Measurements from ENCODE around the gene PITHD1.
A peak's percentile ranks its signal among the peaks of the same experiment; 100 is the strongest.
"Not testable (repeated sequence)": the region's sequence is repeated elsewhere in the genome, so short reads cannot be mapped to it uniquely, and the experiment has no call there.

The PITHD1 gene

GRCh38 chr1:23772854-23773242 is 5.4 kb upstream of the PITHD1 start:
- no peak for DNase-seq (ENCODE audit: low read depth in 2 of 3, low spot score in 2 of 3)

DNA sequence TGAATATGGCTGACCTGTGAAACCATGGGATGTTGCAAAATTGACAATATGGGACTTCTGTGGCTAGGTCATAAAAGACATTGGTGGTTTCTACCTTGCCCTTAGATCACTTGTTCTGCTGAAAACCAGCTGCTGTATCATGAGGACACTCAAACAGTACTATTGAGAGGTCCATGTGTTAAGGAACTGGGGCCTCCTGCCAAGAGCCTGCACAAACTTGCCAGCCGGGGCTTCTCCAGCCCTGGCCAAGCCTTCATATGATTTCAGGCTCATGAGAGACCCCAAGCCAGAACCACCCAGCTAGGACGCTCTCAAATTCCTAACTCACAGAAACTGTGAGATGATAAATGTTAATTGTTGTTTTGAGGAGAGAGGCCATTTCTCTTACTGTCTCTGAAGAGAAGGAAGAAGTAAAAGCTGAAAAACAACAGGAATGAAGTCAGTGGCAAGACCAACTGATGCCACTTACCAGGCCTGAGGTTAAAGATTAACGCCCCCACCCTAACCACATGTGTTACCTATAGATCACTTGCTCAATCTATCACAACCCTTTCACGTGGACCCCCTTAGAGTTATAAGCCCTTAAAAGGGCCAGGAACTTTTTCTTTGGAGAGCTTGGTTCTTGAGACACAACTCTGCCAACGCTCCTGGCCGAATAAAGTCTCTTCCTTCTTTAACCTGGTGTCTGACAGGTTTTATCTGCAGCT is 3.9 kb upstream of the PITHD1 start:
- no peak for DNase-seq (ENCODE audit: low read depth in 2 of 3, low spot score in 2 of 3)

DNA sequence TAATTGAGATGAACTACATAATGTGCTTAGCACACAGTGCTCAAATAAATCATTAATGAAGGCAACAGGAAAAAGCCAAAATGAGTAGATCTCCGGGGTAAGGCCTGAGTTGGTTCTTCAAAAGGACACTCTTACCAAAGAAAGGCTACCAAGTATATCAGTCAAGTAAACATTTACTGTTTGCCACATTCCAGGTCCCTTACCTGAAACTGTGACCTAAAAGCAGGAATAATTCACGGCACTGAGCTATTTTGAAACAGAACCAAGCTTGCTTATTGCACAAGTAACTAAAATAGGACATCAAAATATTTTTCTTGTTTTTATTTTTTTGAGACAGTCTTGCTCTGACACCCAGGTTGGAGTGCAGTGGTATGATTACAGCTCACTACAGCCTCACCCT is 2.0 kb upstream of the PITHD1 start:
- no peak for DNase-seq (ENCODE audit: low read depth in 2 of 3, low spot score in 2 of 3)

GRCh38 chr1:23779826-23780371 is 1.7 kb downstream of the PITHD1 start:
- DNase-seq (ENCODE audit: low read depth in 2 of 3, low spot score in 2 of 3): no peak

DNA sequence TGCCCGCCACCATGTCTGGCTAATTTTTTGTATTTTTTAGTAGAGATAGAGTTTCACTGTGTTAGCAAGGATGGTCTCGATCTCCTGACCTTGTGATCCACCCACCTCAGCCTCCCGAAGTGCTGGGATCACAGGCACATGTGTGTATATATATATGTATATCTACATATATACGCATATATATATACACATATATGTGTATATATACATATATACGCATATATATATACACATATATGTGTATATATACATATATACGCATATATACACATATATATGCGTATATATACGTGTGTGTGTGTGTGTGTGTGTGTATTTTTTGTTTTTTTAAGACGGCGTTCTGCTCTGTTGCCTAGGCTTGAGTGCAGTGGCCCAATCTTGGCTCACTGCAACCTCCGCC is 4.9 kb downstream of the PITHD1 start:
- DNase-seq (ENCODE audit: low read depth in 2 of 3, low spot score in 2 of 3): not testable (repeated sequence)

DNA sequence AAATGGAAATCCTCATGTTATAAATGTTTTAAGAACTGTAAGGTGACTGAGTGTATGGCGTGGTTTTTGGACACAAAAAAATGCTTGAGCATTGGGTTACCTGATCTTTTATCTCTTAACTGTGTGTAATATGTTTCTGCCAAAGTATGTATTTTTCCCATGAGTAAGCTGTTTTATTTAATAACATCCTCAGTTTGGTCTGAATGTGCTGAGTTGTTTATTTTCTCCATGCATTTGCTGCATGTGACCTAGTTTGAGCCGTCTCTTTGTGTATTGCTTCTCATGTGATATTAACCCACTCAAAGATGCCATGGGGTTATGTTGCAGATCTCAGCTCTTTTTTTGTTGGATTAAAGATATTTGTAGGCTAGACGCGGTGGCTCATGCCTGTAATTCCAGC is 6.6 kb downstream of the PITHD1 start:
- no peak for DNase-seq (ENCODE audit: low read depth in 2 of 3, low spot score in 2 of 3)

- DNase-seq (ENCODE audit: low read depth in 2 of 3, low spot score in 2 of 3): no peak
Observed at GRCh38 chr1:23787701-23788100, 9.5 kb downstream of the PITHD1 start.

DNA sequence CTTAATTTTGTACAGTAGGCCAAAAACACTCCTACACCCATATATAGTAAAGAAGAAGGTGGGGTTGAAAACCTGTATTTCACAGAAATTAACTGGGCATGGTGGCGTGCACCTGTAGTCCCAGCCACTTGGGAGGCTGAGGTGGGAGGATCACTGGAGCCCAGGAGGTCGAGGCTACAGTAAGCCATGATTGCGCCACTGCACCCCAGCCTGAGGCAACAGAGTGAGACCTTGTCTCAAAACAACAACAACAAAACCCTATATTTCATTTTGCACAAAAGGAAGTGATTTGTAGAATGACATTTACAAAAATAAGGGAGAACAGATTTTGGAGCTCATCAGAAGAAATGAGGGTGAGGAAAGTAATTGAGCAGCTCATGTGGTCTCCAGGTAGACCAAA is 10.5 kb downstream of the PITHD1 start:
- no peak for DNase-seq (ENCODE audit: low read depth in 2 of 3, low spot score in 2 of 3)

GRCh38 chr1:23790696-23791515 is 12.7 kb downstream of the PITHD1 start, which contains the start of gene LYPLA2:
LYPLA2 (plus strand) TSS chr1:23791145; CDS start chr1:23792683, 1,538 bp downstream.
- peak; percentile 73 to 78 (median 73) for DNase-seq (ENCODE audit: low read depth in 2 of 3, low spot score in 2 of 3)

DNA sequence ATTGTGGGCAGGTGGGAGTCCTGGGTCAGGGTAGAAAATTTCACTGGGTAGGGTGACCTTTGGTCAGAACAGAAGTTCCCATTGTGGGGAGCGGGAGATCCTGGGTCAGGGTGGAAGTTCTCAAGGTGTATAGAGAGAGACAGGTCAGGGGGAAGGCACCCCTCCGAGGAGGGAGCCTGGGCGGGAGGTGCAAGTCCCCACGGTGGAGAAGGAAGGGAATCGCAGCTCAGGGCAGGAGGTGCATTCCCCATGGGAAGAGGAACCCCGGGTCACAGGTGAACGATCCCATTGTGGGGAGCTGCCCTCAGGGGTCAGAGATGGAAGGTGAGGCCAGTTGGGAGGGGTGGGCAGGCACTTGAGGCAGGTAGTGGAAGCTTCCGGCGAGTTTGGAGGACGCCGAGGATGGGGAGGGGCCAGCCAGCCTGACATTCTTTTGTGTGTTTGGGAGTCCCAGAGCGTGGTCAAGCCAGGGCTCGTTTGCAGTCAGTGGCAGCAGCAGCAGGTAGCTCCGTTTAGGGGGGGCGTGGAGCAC is 13.4 kb downstream of the PITHD1 start:
- DNase-seq (ENCODE audit: low read depth in 2 of 3, low spot score in 2 of 3): no peak

GRCh38 chr1:23792151-23792945 is 14.1 kb downstream of the PITHD1 start:
- no peak for DNase-seq (ENCODE audit: low read depth in 2 of 3, low spot score in 2 of 3)

- DNase-seq (ENCODE audit: low read depth in 2 of 3, low spot score in 2 of 3): no peak
Observed at GRCh38 chr1:23793018-23793781, 15.0 kb downstream of the PITHD1 start.

DNA sequence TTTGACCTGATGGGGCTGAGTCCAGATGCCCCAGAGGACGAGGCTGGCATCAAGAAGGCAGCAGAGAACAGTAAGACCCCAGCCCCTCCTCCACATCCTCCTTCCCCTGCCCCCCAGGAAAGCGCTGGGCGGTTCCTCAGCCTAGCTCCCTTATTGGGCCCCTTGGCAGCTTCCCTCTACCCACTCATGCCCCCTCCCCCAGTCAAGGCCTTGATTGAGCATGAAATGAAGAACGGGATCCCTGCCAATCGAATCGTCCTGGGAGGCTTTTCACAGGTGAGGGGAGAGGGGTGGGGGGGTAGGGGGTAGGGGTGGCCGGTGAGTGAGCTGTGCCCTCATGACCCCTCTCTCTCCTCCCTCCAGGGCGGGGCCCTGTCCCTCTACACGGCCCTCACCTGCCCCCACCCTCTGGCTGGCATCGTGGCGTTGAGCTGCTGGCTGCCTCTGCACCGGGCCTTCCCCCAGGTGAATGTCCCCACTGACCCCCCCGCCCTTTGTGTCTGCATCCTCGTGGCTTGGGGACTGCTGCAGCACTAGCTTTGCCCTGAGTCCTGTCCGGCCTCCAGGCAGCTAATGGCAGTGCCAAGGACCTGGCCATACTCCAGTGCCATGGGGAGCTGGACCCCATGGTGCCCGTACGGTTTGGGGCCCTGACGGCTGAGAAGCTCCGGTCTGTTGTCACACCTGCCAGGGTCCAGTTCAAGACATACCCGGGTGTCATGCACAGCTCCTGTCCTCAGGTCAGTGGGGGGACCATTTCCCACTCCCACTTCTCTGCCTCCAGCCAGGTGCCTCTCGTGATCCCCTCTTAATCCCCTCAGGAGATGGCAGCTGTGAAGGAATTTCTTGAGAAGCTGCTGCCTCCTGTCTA is 15.9 kb downstream of the PITHD1 start:
- no peak for DNase-seq (ENCODE audit: low read depth in 2 of 3, low spot score in 2 of 3)

GRCh38 chr1:23794732-23795182 is 16.5 kb downstream of the PITHD1 start:
- DNase-seq (ENCODE audit: low read depth in 2 of 3, low spot score in 2 of 3): not testable (repeated sequence)

DNA sequence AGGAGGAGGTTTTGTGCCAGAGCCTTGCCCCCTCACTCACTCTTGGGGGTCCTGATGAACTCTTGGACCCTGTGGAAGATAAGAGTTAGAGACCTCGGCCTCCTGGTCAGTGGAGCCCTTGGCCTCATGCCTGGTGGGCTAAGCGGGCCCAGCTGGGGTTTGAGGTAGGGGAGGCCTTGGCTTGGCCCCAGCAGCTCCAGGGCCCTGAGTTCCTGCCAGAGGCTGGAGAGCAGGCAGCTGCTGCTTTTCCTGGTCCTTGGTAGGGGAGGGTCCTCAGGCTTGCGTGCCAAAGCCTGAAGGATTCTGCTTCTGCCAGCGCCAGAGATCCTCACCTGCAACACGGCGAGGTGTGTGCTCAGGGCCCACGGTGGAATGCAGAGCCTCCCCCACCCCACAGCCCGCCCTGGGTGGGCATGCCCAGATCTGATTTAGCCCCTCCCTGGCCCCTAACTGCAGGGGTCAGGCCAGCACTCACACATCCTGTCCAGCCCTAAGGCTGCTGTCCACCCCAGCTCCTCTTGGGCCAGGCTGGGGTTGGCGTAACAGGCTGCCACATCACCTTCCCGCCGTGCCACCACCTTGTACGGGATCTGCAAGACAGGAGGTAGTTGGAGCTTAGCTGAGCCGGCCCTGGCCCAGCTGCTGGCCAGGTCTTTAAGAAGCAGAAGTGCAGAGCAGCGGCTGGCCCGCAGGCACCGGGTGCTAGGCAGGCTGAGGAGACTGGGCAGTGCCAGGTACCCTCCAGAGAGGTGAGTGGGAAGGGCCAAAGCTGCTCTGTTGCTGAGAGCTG is 17.7 kb downstream of the PITHD1 start:
- DNase-seq (ENCODE audit: low read depth in 2 of 3, low spot score in 2 of 3): no peak

DNA sequence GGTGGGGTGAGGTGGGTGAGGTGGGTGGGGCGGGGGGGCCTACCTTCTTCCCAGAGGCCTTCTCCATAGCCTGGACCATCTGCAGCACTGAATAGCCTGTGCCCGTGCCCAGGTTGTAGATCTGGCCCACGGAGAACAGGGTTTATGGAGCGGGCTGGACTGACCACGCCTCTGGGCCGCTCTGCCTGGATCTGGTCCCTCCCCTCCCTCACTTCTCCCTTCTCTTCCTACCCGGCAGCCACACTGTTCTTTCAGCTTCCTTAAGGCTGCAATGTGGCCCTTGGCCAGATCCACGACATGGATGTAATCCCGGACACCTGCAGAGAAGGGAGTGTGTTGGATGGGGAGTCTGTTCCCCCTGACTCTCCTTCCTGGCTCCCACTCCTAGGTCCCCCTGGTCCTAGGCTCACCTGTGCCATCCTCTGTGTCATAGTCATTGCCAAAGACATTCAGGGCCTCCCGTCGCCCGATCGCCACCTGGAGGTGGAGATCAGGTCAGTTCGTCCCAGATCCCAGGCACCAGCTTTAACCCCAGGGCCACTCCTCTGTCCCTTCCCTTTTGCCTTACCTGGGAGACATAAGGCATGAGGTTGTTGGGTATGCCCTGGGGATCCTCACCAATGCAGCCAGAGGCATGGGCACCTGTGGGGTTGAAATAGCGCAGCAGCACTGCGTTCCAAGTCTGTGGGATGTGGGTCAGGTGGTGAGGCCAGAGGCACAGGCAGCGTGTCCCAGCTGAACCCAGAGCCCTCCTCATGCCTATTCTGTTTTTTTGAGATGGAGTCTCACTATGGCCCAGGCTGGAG is 18.5 kb downstream of the PITHD1 start:
- DNase-seq (ENCODE audit: low read depth in 2 of 3, low spot score in 2 of 3): no peak

Measured in activated CD8-positive, alpha-beta memory T cell treated with anti-CD3 and anti-CD28 coated beads for 48 hours (primary cell).